ENCODE data around the gene NR1H3. TPM values are rescaled to one million over a fixed set of nuclear protein-coding genes. Genes with fewer than 3 reads are reported as not detected.

Gene NR1H3
- total and polyA plus RNA-seq, 8 donors, result 20.0 to 100 (median 41.9) TPM

- H3K4me3 ChIP-seq, result no peak overlapping the region
- H3K4me1 ChIP-seq, result no peaks in the 10 kb centered on the region
- intact Hi-C loops (cut with DNase I; ENCODE audit: low total_unique reads), result no loop called here
- DNase-seq, result no peak
- WGBS, 5 donors, result 90 to 98% (median 94%) methylated on average over 2 of the region's 2 CpGs
- H3K36me3 ChIP-seq, result peaks cover 56 to 66% (median 65%) of the 10 kb centered on the region in 4 donors
- no peaks in the 10 kb centered on the region for H3K27me3 ChIP-seq
- TF ChIP-seq EP300 (IDR thresholded peaks at IDR 0.05), result no peak
- TF ChIP-seq, protein P1, sequence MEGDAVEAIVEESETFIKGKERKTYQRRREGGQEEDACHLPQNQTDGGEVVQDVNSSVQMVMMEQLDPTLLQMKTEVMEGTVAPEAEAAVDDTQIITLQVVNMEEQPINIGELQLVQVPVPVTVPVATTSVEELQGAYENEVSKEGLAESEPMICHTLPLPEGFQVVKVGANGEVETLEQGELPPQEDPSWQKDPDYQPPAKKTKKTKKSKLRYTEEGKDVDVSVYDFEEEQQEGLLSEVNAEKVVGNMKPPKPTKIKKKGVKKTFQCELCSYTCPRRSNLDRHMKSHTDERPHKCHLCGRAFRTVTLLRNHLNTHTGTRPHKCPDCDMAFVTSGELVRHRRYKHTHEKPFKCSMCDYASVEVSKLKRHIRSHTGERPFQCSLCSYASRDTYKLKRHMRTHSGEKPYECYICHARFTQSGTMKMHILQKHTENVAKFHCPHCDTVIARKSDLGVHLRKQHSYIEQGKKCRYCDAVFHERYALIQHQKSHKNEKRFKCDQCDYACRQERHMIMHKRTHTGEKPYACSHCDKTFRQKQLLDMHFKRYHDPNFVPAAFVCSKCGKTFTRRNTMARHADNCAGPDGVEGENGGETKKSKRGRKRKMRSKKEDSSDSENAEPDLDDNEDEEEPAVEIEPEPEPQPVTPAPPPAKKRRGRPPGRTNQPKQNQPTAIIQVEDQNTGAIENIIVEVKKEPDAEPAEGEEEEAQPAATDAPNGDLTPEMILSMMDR (IDR thresholded peaks at IDR 0.05), result no peak
- no peak for TF ChIP-seq POLR2AphosphoS5 (IDR thresholded peaks at IDR 0.05)
- TF ChIP-seq POLR2A (IDR thresholded peaks at IDR 0.05), result no peak
- H3K9me3 ChIP-seq, result no peaks in the 10 kb centered on the region
- H3K27ac ChIP-seq, result no peak overlapping the region
These were observed 60.4 kb downstream of the NR1H3 start for GRCh38 chr11:47318166-47318565.

Other genes with a start within 250 kb of the NR1H3 start
- 100 to 1,000 TPM in 3 of 5 donors, 10 to 100 TPM in 2; 85.8 to 398 (median 121) TPM for gene ARFGAP2, start 81.1 kb upstream of the NR1H3 start, total RNA-seq
- 10 to 100 TPM; 45.8 to 69.7 (median 54.7) TPM for gene ARFGAP2, start 81.1 kb upstream of the NR1H3 start, polyA plus RNA-seq
- 10 to 100 TPM in 3 of 5 donors, 1 to 10 TPM in 2; 6.4 to 38.4 (median 21.3) TPM for gene PACSIN3, start 71.6 kb upstream of the NR1H3 start, total RNA-seq
- gene PACSIN3, start 71.6 kb upstream of the NR1H3 start, polyA plus RNA-seq, result 10 to 100 TPM; 19.6 to 59.0 (median 30.8) TPM
- 10 to 100 TPM; 16.3 to 63.0 (median 26.7) TPM for gene DDB2, start 43.0 kb upstream of the NR1H3 start, total RNA-seq
- 10 to 100 TPM; 18.2 to 64.6 (median 35.0) TPM for gene DDB2, start 43.0 kb upstream of the NR1H3 start, polyA plus RNA-seq
- 100 to 1,000 TPM in 1 of 5 donors, 10 to 100 TPM in 4; 20.1 to 147 (median 52.0) TPM for gene ACP2, start 9.2 kb upstream of the NR1H3 start, total RNA-seq
- 10 to 100 TPM; 10.8 to 24.7 (median 21.6) TPM for gene ACP2, start 9.2 kb upstream of the NR1H3 start, polyA plus RNA-seq
- gene MADD, start 12.1 kb downstream of the NR1H3 start, total RNA-seq, result 100 to 1,000 TPM in 1 of 5 donors, 10 to 100 TPM in 4; 38.9 to 131 (median 54.0) TPM
- 10 to 100 TPM; 13.6 to 14.7 (median 14.2) TPM for gene MADD, start 12.1 kb downstream of the NR1H3 start, polyA plus RNA-seq
- 10 to 100 TPM in 1 of 5 donors, under 1 TPM in 2, not detected in 2; 0.72 to 15.6 (median 0.73) TPM for gene MYBPC3, start 94.7 kb downstream of the NR1H3 start, total RNA-seq
- 1 to 10 TPM; 1.0 to 3.4 (median 2.1) TPM for gene MYBPC3, start 94.7 kb downstream of the NR1H3 start, polyA plus RNA-seq
- gene SPI1, start 120.6 kb downstream of the NR1H3 start, total RNA-seq, result 1 to 10 TPM; 2.6 to 8.4 (median 7.0) TPM
- gene SPI1, start 120.6 kb downstream of the NR1H3 start, polyA plus RNA-seq, result 10 to 100 TPM in 2 of 3 donors, 1 to 10 TPM in 1; 8.2 to 24.3 (median 15.3) TPM
- gene SLC39A13, start 150.6 kb downstream of the NR1H3 start, total RNA-seq, result 100 to 1,000 TPM in 1 of 5 donors, 10 to 100 TPM in 3, 1 to 10 TPM in 1; 7.0 to 158 (median 24.8) TPM
- gene SLC39A13, start 150.6 kb downstream of the NR1H3 start, polyA plus RNA-seq, result 10 to 100 TPM; 21.7 to 33.6 (median 27.1) TPM
- gene PSMC3, start 168.4 kb downstream of the NR1H3 start, total RNA-seq, result 100 to 1,000 TPM in 2 of 5 donors, 10 to 100 TPM in 2, 1 to 10 TPM in 1; 8.1 to 147 (median 65.9) TPM
- 100 to 1,000 TPM; 143 to 175 (median 145) TPM for gene PSMC3, start 168.4 kb downstream of the NR1H3 start, polyA plus RNA-seq
- 1 to 10 TPM in 2 of 5 donors, not detected in 3; 1.1 to 1.2 TPM for gene RAPSN, start 191.1 kb downstream of the NR1H3 start, total RNA-seq
- under 1 TPM in 1 of 3 donors, not detected in 2; 0.20 TPM for gene RAPSN, start 191.1 kb downstream of the NR1H3 start, polyA plus RNA-seq